Left lung (tissue), 10 donors: ENCODE results near the gene ARL16. TPM values are rescaled to one million over a fixed set of nuclear protein-coding genes. Genes with fewer than 3 reads are reported as not detected.

Experiments
- ATAC-seq: fragments of 200-7000 bp; cut with Tn5 transposase; one replicate; pipeline ENCODE4 v1.9.1; 2020; ENCODE audit warnings: moderate library complexity
- DNase-seq, 4 donors: peaks; one replicate each; pipeline ENCODE4 v3.0.0-alpha.2; 2013 to 2020
- H3K27ac ChIP-seq, 2 donors: fragments of 200-600 bp; sonication (generic) in 1 of 2; one replicate each; pipeline versions ENCODE4 v1.5.0 to v1.8.0; 2020 to 2021
- H3K27me3 ChIP-seq, 2 donors: fragments of 200-600 bp; sonication (generic) in 1 of 2; one replicate each; pipeline versions ENCODE4 v1.5.0 to v1.8.0; 2020 to 2021
- H3K36me3 ChIP-seq, 2 donors: fragments of 200-600 bp; sonication (generic) in 1 of 2; one replicate each; pipeline versions ENCODE4 v1.5.0 to v1.8.0; 2020 to 2021
- H3K4me1 ChIP-seq, 2 donors: fragments of 200-600 bp; one replicate each; pipeline ENCODE4 v1.8.0; 2021
- H3K4me3 ChIP-seq, 2 donors: fragments of 200-600 bp; sonication (generic) in 1 of 2; one replicate each; pipeline versions ENCODE4 v1.5.0 to v1.8.0; 2020 to 2021; ENCODE audit warnings: mild to moderate bottlenecking in 1 of 2
- H3K9me3 ChIP-seq, 2 donors: fragments of 200-600 bp; sonication (generic) in 1 of 2; one replicate each; pipeline versions ENCODE4 v1.5.0 to v1.8.0; 2020 to 2021
- intact Hi-C, 2 donors: fragments of 100-400 bp; cut with DNase I; formaldehyde crosslinking; loops; one replicate each; pipeline versions ENCODE4 v1.11.2 to v1.14.2; 2022
- microRNA-seq, 2 donors: library from miRNA; unstranded; fragments of <30 nt; microRNA quantifications; one replicate each; pipeline ENCODE4, GENCODE V29; 2019
- polyA plus RNA-seq, 6 donors: library from polyadenylated mRNA; unstranded; fragments of 120-200 nt; gene quantifications; one replicate each; pipeline ENCODE4 v1.2.1, GENCODE V29; 2013; ENCODE audit not compliant: insufficient read length in 6 of 6
- total RNA-seq, 2 donors: library from RNA; stranded (reverse); fragmentation: NEBNext Ultra II Directional; extraction: Animal tissue kit (Norgen Biotek cat#: 25700); gene quantifications; one replicate each; pipeline ENCODE4 v1.2.1, GENCODE V29; 2021
- TF ChIP-seq, protein P1 (sequence below), 2 donors: fragments of 200-600 bp; sonication (generic) in 1 of 2; IDR thresholded peaks; one replicate each; pipeline versions ENCODE4 v1.5.0 to v1.8.0; 2021; ENCODE audit warnings: antibody characterized with exemption in 2 of 2
- donor health status: DM: no; HTN: yes; CAD: no.
- donor health status: DM: no; HTN: no; CAD: no.

Gene ARL16
- total and polyA plus RNA-seq, 8 donors, result 22.5 to 48.1 (median 41.9) TPM

DNA sequence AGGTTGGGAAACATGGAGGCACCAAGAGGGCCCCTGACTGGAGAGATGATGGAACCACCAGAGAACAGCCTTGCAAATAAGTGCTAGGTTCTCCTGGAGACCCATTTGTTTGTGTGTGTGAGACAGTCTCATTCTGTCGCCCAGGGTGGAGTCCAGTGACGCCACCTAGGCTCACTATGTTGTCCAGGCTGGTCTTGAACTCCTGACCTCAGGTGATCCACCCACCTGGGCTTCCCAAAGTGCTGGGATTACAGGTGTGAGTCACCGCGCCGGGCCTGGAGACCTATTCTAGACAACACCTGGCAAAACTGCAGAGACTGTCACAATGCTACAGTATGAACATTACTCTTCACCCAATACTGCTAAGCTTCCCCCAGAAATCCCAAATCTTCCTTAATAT, 48.2 kb downstream of the ARL16 start:
- TF ChIP-seq, protein P1, sequence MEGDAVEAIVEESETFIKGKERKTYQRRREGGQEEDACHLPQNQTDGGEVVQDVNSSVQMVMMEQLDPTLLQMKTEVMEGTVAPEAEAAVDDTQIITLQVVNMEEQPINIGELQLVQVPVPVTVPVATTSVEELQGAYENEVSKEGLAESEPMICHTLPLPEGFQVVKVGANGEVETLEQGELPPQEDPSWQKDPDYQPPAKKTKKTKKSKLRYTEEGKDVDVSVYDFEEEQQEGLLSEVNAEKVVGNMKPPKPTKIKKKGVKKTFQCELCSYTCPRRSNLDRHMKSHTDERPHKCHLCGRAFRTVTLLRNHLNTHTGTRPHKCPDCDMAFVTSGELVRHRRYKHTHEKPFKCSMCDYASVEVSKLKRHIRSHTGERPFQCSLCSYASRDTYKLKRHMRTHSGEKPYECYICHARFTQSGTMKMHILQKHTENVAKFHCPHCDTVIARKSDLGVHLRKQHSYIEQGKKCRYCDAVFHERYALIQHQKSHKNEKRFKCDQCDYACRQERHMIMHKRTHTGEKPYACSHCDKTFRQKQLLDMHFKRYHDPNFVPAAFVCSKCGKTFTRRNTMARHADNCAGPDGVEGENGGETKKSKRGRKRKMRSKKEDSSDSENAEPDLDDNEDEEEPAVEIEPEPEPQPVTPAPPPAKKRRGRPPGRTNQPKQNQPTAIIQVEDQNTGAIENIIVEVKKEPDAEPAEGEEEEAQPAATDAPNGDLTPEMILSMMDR (IDR thresholded peaks at IDR 0.05), result no peak
- DNase-seq, result peak in 1 of 4 donors; percentile 59
- Histone ChIP-seq H3K4me1 (peaks cover 19 to 51% of the 10 kb centered on the region in 2 donors), H3K27ac (no peak overlapping the region), H3K27me3 (no peaks in the 10 kb centered on the region), H3K36me3 (peaks cover 0 to 10% of the 10 kb centered on the region in 2 donors), H3K9me3 (no peaks in the 10 kb centered on the region), H3K4me3 (peak overlapping the region; percentile 94 to 98)
- intact Hi-C loops, result no loop called here
- ATAC-seq, result no peak

DNA sequence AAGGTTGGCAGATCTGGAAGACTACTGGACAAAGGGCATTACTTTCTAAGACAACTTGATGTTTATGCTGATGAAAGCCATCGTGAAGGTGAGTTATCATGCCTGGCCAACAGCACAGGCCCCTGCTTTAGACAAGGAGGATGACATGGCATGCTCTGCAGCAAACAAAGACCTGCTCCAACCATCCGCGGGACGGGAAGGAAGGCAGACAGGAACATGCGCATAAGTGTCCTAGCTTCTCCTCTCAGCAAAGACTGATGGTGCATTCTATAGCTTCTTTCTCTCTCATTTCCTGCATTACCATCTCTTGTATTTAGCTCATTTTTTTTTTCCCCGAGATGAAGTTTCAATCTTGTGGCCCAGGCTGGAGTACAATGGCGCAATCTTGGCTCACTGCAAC, 52.1 kb downstream of the ARL16 start:
- H3K4me1 ChIP-seq, result peaks cover 13 to 46% of the 10 kb centered on the region in 2 donors
- H3K9me3 ChIP-seq, result no peaks in the 10 kb centered on the region
- H3K27ac ChIP-seq, result no peak overlapping the region
- TF ChIP-seq, protein P1 (IDR thresholded peaks at IDR 0.05), result no peak
- no peaks in the 10 kb centered on the region for H3K27me3 ChIP-seq
- intact Hi-C loops, result no loop called here
- DNase-seq (peak in 1 of 4 donors; percentile 10), ATAC-seq (no peak)
- H3K36me3 ChIP-seq, result peaks cover 0 to 49% of the 10 kb centered on the region in 2 donors
- H3K4me3 ChIP-seq, result no peak overlapping the region

Small RNA genes within 50 kb of the gene (microRNA-seq; reads per million reads assigned to microRNA genes)
- gene MIR6786, result 0.14 to 0.67 reads per million in 2 donors

Other genes starting within 250 kb of the ARL16 start
- 1,000 to 10,000 TPM; 2,607 to 3,206 TPM for gene ACTG1, start 171.0 kb downstream of the ARL16 start, total RNA-seq
- 1,000 to 10,000 TPM; 2,385 to 3,414 (median 2,872) TPM for gene ACTG1, start 171.0 kb downstream of the ARL16 start, polyA plus RNA-seq
- 1 to 10 TPM; 2.1 to 3.4 TPM for gene FSCN2, start 155.4 kb downstream of the ARL16 start, total RNA-seq
- gene FSCN2, start 155.4 kb downstream of the ARL16 start, polyA plus RNA-seq, result 1 to 10 TPM in 5 of 6 donors, under 1 TPM in 1; 0.92 to 2.4 (median 1.6) TPM
- gene FAAP100, start 131.4 kb downstream of the ARL16 start, total RNA-seq, result 10 to 100 TPM; 28.1 to 28.4 TPM
- gene FAAP100, start 131.4 kb downstream of the ARL16 start, polyA plus RNA-seq, result 10 to 100 TPM; 23.0 to 33.7 (median 28.0) TPM
- 100 to 1,000 TPM in 1 of 2 donors, 10 to 100 TPM in 1; 95.3 to 122 TPM for gene NPLOC4, start 46.7 kb downstream of the ARL16 start, total RNA-seq
- gene NPLOC4, start 46.7 kb downstream of the ARL16 start, polyA plus RNA-seq, result 10 to 100 TPM; 50.5 to 70.9 (median 53.1) TPM
- gene TSPAN10, start 46.6 kb downstream of the ARL16 start, total RNA-seq, result 1 to 10 TPM in 1 of 2 donors, under 1 TPM in 1; 0.52 to 1.6 TPM
- gene TSPAN10, start 46.6 kb downstream of the ARL16 start, polyA plus RNA-seq, result 1 to 10 TPM; 2.4 to 7.1 (median 4.2) TPM
- 1 to 10 TPM in 1 of 2 donors, under 1 TPM in 1; 0.24 to 1.3 TPM for gene PDE6G, start 27.3 kb downstream of the ARL16 start, total RNA-seq
- gene PDE6G, start 27.3 kb downstream of the ARL16 start, polyA plus RNA-seq, result 1 to 10 TPM; 4.2 to 6.3 (median 5.0) TPM
- gene OXLD1, start 17.2 kb downstream of the ARL16 start, total RNA-seq, result 10 to 100 TPM; 26.2 to 33.8 TPM
- 10 to 100 TPM in 4 of 6 donors, 1 to 10 TPM in 2; 8.9 to 15.1 (median 12.6) TPM for gene OXLD1, start 17.2 kb downstream of the ARL16 start, polyA plus RNA-seq
- gene CCDC137, start 17.1 kb downstream of the ARL16 start, total RNA-seq, result 10 to 100 TPM; 15.4 to 19.9 TPM
- gene CCDC137, start 17.1 kb downstream of the ARL16 start, polyA plus RNA-seq, result 10 to 100 TPM; 14.6 to 19.8 (median 15.4) TPM
- gene HGS, start 214 bp upstream of the ARL16 start, total RNA-seq, result 100 to 1,000 TPM in 1 of 2 donors, 10 to 100 TPM in 1; 94.6 to 123 TPM
- gene HGS, start 214 bp upstream of the ARL16 start, polyA plus RNA-seq, result 10 to 100 TPM; 72.9 to 95.7 (median 83.2) TPM
- 10 to 100 TPM; 45.0 to 72.2 TPM for gene MRPL12, start 19.6 kb upstream of the ARL16 start, total RNA-seq
- 10 to 100 TPM; 27.2 to 40.1 (median 31.6) TPM for gene MRPL12, start 19.6 kb upstream of the ARL16 start, polyA plus RNA-seq
- gene SLC25A10, start 28.5 kb upstream of the ARL16 start, total RNA-seq, result 10 to 100 TPM; 11.1 to 20.2 TPM
- 10 to 100 TPM in 3 of 6 donors, 1 to 10 TPM in 3; 7.6 to 12.2 (median 9.8) TPM for gene SLC25A10, start 28.5 kb upstream of the ARL16 start, polyA plus RNA-seq
- under 1 TPM in 1 of 2 donors, not detected in 1; 0.13 TPM for gene GCGR, start 120.4 kb upstream of the ARL16 start, total RNA-seq
- gene GCGR, start 120.4 kb upstream of the ARL16 start, polyA plus RNA-seq, result under 1 TPM in 4 of 6 donors, not detected in 2; 0.14 to 0.37 (median 0.29) TPM
- gene MCRIP1, start 149.5 kb upstream of the ARL16 start, total RNA-seq, result 10 to 100 TPM; 61.7 to 74.0 TPM
- gene MCRIP1, start 149.5 kb upstream of the ARL16 start, polyA plus RNA-seq, result 10 to 100 TPM; 67.6 to 97.6 (median 89.2) TPM
- not detected for gene PPP1R27, start 151.3 kb upstream of the ARL16 start, total RNA-seq
- gene PPP1R27, start 151.3 kb upstream of the ARL16 start, polyA plus RNA-seq, result under 1 TPM in 2 of 6 donors, not detected in 4; 0.11 to 0.28 TPM
- 100 to 1,000 TPM; 851 to 935 TPM for gene P4HB, start 176.7 kb upstream of the ARL16 start, total RNA-seq
- gene P4HB, start 176.7 kb upstream of the ARL16 start, polyA plus RNA-seq, result 100 to 1,000 TPM; 485 to 650 (median 511) TPM
- gene ARHGDIA, start 187.5 kb upstream of the ARL16 start, total RNA-seq, result 100 to 1,000 TPM; 339 to 481 TPM
- gene ARHGDIA, start 187.5 kb upstream of the ARL16 start, polyA plus RNA-seq, result 100 to 1,000 TPM; 139 to 266 (median 174) TPM
- 10 to 100 TPM; 42.7 to 69.7 TPM for gene ALYREF, start 207.8 kb upstream of the ARL16 start, total RNA-seq
- 10 to 100 TPM; 60.4 to 85.9 (median 68.0) TPM for gene ALYREF, start 207.8 kb upstream of the ARL16 start, polyA plus RNA-seq
- 100 to 1,000 TPM; 121 to 124 TPM for gene ANAPC11, start 207.9 kb upstream of the ARL16 start, total RNA-seq
- gene ANAPC11, start 207.9 kb upstream of the ARL16 start, polyA plus RNA-seq, result 100 to 1,000 TPM in 1 of 6 donors, 10 to 100 TPM in 5; 64.2 to 100 (median 82.8) TPM
- under 1 TPM; 0.26 to 0.60 TPM for gene NPB, start 218.4 kb upstream of the ARL16 start, total RNA-seq
- gene NPB, start 218.4 kb upstream of the ARL16 start, polyA plus RNA-seq, result 1 to 10 TPM in 5 of 6 donors, under 1 TPM in 1; 0.90 to 2.1 (median 1.4) TPM
- 10 to 100 TPM; 38.0 to 57.7 TPM for gene PCYT2, start 227.6 kb upstream of the ARL16 start, total RNA-seq
- gene PCYT2, start 227.6 kb upstream of the ARL16 start, polyA plus RNA-seq, result 10 to 100 TPM; 12.7 to 24.1 (median 17.3) TPM
- 10 to 100 TPM; 23.9 to 37.9 TPM for gene SIRT7, start 234.4 kb upstream of the ARL16 start, total RNA-seq
- 10 to 100 TPM; 11.6 to 17.3 (median 12.6) TPM for gene SIRT7, start 234.4 kb upstream of the ARL16 start, polyA plus RNA-seq
- 10 to 100 TPM; 25.3 to 39.8 TPM for gene MAFG, start 243.9 kb upstream of the ARL16 start, total RNA-seq
- gene MAFG, start 243.9 kb upstream of the ARL16 start, polyA plus RNA-seq, result 10 to 100 TPM in 4 of 6 donors, 1 to 10 TPM in 2; 8.1 to 14.6 (median 10.7) TPM